Muscle layer of colon (tissue), 2 donors: ENCODE results near the gene PDCD1.
"Not testable (repeated sequence)": the region's sequence is repeated elsewhere in the genome, so short reads cannot be mapped to it uniquely, and the experiment has no call there.

ENCODE experiments used
- H3K27ac ChIP-seq: one replicate; pipeline ENCODE4 v1.7.0; 2013; ENCODE audit warnings: low read depth, mild to moderate bottlenecking, low read length, moderate library complexity
- H3K27me3 ChIP-seq, 2 donors: one replicate each; pipeline ENCODE4 v1.7.0; 2013; ENCODE audit warnings: low read length in 2 of 2, mild to moderate bottlenecking in 2 of 2; ENCODE audit not compliant: insufficient read depth in 2 of 2, control insufficient read depth in 1 of 2
- H3K36me3 ChIP-seq: one replicate; pipeline ENCODE4 v1.7.0; 2013; ENCODE audit warnings: mild to moderate bottlenecking, low read length; ENCODE audit not compliant: insufficient read depth
- H3K4me1 ChIP-seq: one replicate; pipeline ENCODE4 v1.7.0; 2013; ENCODE audit warnings: mild to moderate bottlenecking, low read length; ENCODE audit not compliant: insufficient read depth
- H3K4me3 ChIP-seq, 2 donors: one replicate each; pipeline ENCODE4 v1.7.0; 2013; ENCODE audit warnings: low read length in 2 of 2, low read depth in 1 of 2, mild to moderate bottlenecking in 1 of 2, moderate library complexity in 1 of 2
- H3K9ac ChIP-seq: one replicate; pipeline ENCODE4 v1.7.0; 2013; ENCODE audit warnings: low read length
- H3K9me3 ChIP-seq: one replicate; pipeline ENCODE4 v1.7.0; 2013; ENCODE audit warnings: mild to moderate bottlenecking, low read length
- donor health status: abdominal sarcoma.
- donor health status: Adenocarcinoma of cecum.

The PDCD1 gene

DNA sequence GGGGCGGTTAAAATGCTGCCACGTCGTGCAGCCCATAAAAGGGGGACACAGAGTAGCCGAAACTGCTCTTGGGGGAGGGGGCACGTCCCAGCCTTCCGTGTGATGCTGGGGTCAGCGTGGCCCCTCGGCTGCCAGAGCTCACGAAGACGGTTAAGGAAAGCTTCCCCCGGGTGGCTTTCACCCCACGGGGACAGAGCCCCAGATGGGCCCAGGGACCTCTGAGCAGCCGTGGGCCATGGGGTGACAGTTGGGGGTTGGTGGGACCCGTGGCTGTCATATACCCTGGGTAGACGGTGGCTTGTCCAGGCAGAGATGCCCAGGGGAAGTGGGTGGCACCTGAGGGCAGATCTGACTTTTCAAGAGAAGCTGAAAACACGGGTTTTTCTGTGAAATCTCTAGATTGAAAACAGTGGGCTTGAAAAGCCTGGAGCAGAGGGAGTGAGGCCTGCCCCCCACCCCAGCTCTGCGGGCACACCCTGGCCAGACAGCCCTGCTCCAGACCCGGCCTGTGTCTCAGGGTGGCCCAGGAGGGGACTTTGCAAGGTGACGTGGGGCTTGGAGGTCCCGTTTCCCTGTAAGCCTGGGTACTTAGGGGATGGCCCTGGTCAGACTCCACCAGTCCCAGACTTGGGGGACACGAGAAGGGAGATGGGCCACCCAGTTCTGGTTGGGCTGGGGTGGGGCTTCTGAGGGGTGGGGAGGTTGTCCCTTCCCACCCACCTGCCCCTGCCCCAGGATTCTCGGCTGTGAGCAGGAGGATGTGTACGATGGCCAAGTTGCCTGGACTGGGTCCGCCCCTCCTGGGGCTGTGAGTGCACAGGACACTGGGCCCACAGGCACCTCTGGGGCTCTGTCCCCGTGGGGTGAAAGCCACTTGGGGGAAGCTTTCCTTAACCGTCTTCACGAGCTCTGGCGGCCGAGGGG lies 49.0 kb downstream of the PDCD1 start:
- Histone ChIP-seq H3K36me3 (no peaks in the 10 kb centered on the region), H3K4me3 (no peak overlapping the region), H3K27me3 (peaks cover 0 to 3% of the 10 kb centered on the region in 2 donors), H3K9me3 (no peaks in the 10 kb centered on the region), H3K4me1 (peaks cover 3% of the 10 kb centered on the region), H3K27ac (no peak overlapping the region), H3K9ac (no peak overlapping the region)

DNA sequence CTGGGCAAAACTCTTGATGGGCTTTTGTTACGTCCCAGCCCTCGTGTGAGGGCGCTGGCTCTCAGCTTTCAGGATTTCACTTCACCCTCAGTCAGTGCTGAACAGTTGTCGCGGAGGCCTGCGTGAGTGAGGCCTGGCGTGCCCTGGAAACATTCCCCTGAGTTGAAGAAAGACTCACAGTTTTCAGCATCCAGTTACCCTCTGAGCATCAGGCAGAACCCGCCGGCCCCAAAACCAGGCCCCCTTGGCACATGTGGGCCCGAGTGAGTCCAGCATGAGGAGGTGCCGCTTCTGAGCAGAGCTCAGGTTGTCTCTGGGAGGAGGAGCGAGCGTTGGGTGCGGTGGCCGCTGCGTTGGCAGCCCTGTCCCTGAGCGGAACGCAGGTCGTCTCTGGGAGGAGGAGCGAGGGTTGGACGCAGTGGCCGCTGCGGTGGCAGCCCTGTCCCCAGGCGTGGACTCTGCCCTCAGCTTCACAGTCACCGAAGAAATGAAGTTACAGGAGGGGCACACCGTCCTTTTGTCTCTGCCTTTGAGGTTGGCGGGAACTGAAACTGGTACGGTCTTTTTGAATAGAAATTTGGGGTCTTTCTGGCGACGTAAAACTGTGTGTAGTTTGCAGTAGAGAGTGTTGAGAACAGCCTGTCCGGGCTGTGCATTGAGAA lies 49.8 kb downstream of the PDCD1 start, which contains the start of gene NEU4:
Gene NEU4, plus strand, starts transcription at position 473 of the 662 bp plus-strand sequence. CDS start 5,292 bp downstream, outside the sequence.
- Histone ChIP-seq H3K4me1 (peaks cover 10% of the 10 kb centered on the region), H3K9me3 (no peaks in the 10 kb centered on the region), H3K27me3 (peaks cover 0 to 11% of the 10 kb centered on the region in 2 donors), H3K36me3 (no peaks in the 10 kb centered on the region), H3K9ac (no peak within 1 kb of the TSS), H3K27ac (no peak within 1 kb of the TSS), H3K4me3 (no peak within 1 kb of the TSS)

DNA sequence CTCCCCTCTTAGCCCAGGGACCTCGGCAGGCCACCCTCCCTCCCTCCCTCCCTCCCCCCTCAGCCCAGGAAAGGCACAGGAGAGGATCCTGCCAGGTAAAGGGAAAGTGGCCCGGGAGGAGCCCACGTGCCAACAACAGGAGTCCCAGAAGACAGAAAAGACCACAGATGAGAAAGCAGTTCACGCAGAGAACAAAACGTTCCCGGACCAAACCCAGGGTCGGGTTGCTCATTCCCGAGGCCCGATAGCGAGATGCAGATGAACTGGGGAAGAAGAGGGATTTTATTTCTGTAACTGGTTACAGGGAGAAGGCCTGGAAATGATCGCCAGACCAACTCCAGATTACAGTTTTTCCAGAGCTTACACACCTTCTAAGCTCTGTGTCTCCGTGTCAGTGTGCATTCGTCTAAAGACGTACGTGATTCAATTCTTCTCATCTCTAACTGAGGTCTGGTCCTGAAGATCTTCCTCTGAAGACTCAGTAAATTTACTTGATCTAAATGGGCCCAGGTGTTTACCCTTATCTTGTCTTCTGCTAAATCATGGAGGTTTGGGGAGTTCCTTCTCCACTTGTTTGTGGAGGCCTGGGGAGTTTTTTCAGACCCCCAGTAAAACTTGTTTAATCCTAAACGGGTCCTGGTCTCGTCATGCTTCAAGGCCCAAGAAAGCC lies 50.5 kb downstream of the PDCD1 start:
- peaks cover 10% of the 10 kb centered on the region for H3K4me1 ChIP-seq
- peaks cover 0 to 18% of the 10 kb centered on the region in 2 donors for H3K27me3 ChIP-seq
- no peak overlapping the region for H3K9ac ChIP-seq
- H3K27ac ChIP-seq = no peak overlapping the region
- H3K36me3 ChIP-seq = no peaks in the 10 kb centered on the region
- H3K9me3 ChIP-seq = no peaks in the 10 kb centered on the region
- no peak overlapping the region for H3K4me3 ChIP-seq

DNA sequence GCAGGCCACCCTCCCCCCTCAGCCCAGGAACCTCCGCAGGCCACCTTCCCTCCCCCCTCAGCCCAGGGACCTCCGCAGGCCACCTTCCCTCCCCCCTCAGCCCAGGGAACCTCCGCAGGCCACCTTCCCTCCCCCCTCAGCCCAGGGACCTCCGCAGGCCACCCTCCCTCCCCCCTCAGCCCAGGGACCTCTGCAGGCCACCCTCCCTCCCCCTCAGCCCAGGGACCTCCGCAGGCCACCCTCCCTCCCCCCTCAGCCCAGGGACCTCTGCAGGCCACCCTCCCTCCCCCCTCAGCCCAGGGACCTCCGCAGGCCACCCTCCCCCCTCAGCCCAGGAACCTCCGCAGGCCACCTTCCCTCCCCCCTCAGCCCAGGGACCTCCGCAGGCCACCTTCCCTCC lies 52.5 kb downstream of the PDCD1 start:
- H3K36me3 ChIP-seq, H3K27ac ChIP-seq, H3K4me3 ChIP-seq, H3K9me3 ChIP-seq, H3K9ac ChIP-seq: not testable (repeated sequence)
- H3K4me1 ChIP-seq = peaks cover 10% of the 10 kb centered on the region
- peaks cover 0 to 25% of the 10 kb centered on the region in 2 donors for H3K27me3 ChIP-seq

DNA sequence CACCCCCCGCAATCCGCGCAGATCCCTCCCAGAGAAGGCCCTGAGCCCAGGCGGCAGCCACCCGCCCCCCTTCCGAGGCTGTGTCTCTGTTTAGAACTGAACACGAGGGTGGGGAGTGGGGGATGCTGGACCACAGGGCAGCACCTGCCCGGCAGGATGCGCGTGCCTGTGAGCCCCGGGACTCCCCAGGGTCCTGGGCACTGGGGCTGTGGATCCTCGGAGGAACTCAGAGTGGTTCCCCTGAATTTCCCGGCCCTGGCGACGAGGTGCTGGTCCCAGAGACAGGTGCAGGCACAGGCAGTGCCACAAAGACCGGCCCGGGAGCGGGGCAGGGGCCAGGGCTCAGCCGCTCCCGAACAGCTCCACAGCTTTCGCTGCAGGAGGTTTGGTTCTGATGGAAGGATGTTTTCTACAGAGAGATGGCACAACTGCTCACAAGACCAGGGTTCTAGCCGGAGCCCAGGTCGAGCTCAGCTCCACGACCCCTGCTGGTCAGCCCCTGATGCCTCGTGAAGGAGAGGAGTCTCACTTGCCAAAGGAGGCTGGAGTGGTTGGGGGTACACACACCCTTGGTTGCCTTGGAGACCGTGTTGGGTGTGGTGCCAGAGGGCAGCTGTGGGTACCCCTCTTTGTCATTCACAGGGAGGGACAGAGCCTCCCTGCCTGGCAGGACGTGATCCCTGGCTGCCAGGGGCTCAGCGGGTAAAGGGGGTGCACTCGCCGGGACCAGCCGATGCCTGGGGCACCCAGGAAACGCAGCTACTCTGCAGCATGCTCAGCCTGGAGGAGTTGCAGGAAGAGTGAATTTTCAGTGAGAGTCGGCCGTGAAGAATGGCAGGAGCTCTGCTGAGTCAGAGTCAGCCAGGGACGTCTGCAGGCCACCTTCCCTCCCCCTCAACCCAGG lies 54.1 kb downstream of the PDCD1 start:
- no peak overlapping the region for H3K27ac ChIP-seq
- H3K9me3 ChIP-seq = no peaks in the 10 kb centered on the region
- peaks cover 0 to 25% of the 10 kb centered on the region in 2 donors for H3K27me3 ChIP-seq
- peak overlapping the region in 1 of 2 donors; percentile 32 for H3K4me3 ChIP-seq
- no peaks in the 10 kb centered on the region for H3K36me3 ChIP-seq
- H3K9ac ChIP-seq = no peak overlapping the region
- H3K4me1 ChIP-seq = peaks cover 10% of the 10 kb centered on the region

DNA sequence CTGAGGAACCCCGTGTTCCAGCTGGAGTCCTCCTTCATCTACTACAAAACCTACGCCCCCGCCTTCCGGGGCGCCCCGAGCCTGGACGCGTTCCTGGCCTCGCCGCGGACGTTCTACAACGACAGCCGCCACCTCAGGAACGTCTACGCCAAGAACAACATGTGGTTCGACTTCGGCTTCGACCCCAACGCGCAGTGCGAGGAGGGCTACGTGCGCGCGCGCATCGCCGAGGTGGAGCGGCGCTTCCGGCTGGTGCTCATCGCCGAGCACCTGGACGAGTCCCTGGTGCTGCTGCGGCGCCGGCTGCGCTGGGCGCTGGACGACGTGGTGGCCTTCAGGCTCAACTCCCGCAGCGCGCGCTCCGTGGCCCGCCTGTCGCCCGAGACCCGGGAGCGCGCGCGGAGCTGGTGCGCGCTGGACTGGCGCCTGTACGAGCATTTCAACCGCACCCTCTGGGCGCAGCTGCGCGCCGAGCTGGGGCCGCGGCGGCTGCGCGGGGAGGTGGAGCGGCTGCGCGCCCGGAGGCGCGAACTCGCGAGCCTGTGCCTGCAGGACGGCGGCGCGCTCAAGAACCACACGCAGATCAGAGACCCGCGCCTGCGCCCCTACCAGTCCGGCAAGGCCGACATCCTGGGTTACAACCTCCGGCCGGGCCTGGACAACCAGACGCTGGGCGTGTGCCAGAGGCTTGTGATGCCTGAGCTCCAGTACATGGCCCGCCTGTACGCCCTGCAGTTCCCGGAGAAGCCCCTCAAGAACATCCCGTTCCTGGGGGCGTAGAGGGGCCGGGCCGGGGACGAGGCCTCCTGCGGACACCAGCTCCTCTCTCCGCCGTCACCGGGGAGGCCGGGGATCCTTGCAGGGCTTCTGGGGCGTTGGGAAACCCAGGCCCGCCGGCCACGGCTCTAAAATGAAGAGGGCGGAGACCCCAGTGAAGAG lies 55.0 kb downstream of the PDCD1 start:
- Histone ChIP-seq H3K27me3 (peaks cover 0 to 25% of the 10 kb centered on the region in 2 donors), H3K4me3 (peak overlapping the region; percentile 32 to 43), H3K4me1 (peaks cover 10% of the 10 kb centered on the region), H3K27ac (no peak overlapping the region), H3K9me3 (no peaks in the 10 kb centered on the region), H3K9ac (no peak overlapping the region), H3K36me3 (no peaks in the 10 kb centered on the region)

- H3K27ac ChIP-seq = no peak overlapping the region
- H3K36me3 ChIP-seq = no peaks in the 10 kb centered on the region
- H3K9me3 ChIP-seq = no peaks in the 10 kb centered on the region
- H3K4me1 ChIP-seq = peaks cover 10% of the 10 kb centered on the region
- no peak overlapping the region for H3K9ac ChIP-seq
- peaks cover 0 to 29% of the 10 kb centered on the region in 2 donors for H3K27me3 ChIP-seq
- peak overlapping the region in 1 of 2 donors; percentile 13 for H3K4me3 ChIP-seq
These were observed 56.0 kb downstream of the PDCD1 start for GRCh38 chr2:241802421-241803318.

DNA sequence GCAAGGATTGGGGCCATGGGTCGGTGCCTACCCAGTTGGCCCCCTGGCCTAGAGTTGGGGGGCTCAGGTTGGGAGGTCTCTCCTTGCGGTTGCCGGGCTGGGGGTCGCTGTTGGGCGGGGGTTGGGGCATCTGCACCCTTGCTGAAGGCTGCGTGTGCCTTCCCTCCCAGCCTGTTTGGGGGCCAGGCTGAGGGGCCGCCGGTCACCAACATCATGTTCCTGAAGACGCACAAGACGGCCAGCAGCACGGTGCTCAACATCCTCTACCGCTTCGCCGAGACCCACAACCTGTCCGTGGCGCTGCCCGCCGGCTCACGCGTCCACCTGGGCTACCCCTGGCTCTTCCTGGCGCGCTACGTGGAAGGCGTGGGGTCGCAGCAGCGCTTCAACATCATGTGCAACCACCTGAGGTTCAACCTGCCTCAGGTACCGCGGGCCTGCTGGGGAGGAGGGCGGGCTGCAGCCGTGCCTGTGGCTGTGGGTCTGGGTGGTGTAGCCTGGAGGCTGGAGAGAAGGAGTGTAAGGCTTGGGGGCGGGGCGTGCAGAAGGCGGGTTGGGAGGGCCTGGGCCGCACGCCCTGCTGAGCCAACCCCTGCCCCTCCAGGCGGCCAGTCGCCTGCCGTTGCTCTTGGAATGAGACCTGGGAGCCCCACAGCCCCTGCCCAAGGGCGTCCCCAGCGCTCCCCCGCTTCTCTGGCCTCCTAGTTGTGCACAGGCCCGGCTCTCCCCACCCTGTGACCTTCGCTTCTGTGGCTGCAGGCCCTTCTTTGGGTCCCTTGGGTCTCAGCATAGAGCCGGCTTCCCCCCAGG lies 56.9 kb downstream of the PDCD1 start:
- Histone ChIP-seq H3K9ac (no peak overlapping the region), H3K9me3 (no peaks in the 10 kb centered on the region), H3K4me3 (no peak overlapping the region), H3K36me3 (no peaks in the 10 kb centered on the region), H3K27ac (no peak overlapping the region), H3K4me1 (peaks cover 10% of the 10 kb centered on the region), H3K27me3 (peaks cover 0 to 29% of the 10 kb centered on the region in 2 donors)
